ENCODE results near the gene NUDT9.
"Not testable (repeated sequence)": the region's sequence is repeated elsewhere in the genome, so short reads cannot be mapped to it uniquely, and the experiment has no call there.

NUDT9 gene

GRCh38 chr4:87409420-87409939 is 12.9 kb upstream of the NUDT9 start:
- no peak for DNase-seq (ENCODE audit: low read depth in 2 of 2)

GRCh38 chr4:87410157-87410556 is 12.2 kb upstream of the NUDT9 start:
- no peak for DNase-seq (ENCODE audit: low read depth in 2 of 2)

GRCh38 chr4:87410679-87411078 is 11.7 kb upstream of the NUDT9 start:
- no peak for DNase-seq (ENCODE audit: low read depth in 2 of 2)

GRCh38 chr4:87414816-87415215 is 7.6 kb upstream of the NUDT9 start:
- DNase-seq (ENCODE audit: low read depth in 2 of 2), result no peak

- no peak for DNase-seq (ENCODE audit: low read depth in 2 of 2)
These were observed 5.4 kb upstream of the NUDT9 start for GRCh38 chr4:87416965-87417364.

- DNase-seq (ENCODE audit: low read depth in 2 of 2), result not testable (repeated sequence)
These were observed 4.0 kb upstream of the NUDT9 start for GRCh38 chr4:87418410-87418809.

GRCh38 chr4:87419578-87420249 is 2.7 kb upstream of the NUDT9 start:
- DNase-seq (ENCODE audit: low read depth in 2 of 2), result no peak

GRCh38 chr4:87420276-87420830 is 2.0 kb upstream of the NUDT9 start:
- DNase-seq (ENCODE audit: low read depth in 2 of 2), result no peak

- DNase-seq (ENCODE audit: low read depth in 2 of 2), result no peak
These were observed 1.1 kb downstream of the NUDT9 start for GRCh38 chr4:87423317-87424098.

GRCh38 chr4:87424099-87424543 is 1.7 kb downstream of the NUDT9 start:
- not testable (repeated sequence) for DNase-seq (ENCODE audit: low read depth in 2 of 2)

GRCh38 chr4:87425711-87426110 is 3.3 kb downstream of the NUDT9 start:
- no peak for DNase-seq (ENCODE audit: low read depth in 2 of 2)

- no peak for DNase-seq (ENCODE audit: low read depth in 2 of 2)
These were observed 4.6 kb downstream of the NUDT9 start for GRCh38 chr4:87426865-87427517.

GRCh38 chr4:87427518-87427868 is 5.1 kb downstream of the NUDT9 start:
- no peak for DNase-seq (ENCODE audit: low read depth in 2 of 2)

GRCh38 chr4:87428979-87429378 is 6.6 kb downstream of the NUDT9 start:
- DNase-seq (ENCODE audit: low read depth in 2 of 2), result no peak

- DNase-seq (ENCODE audit: low read depth in 2 of 2), result no peak
These were observed 7.7 kb downstream of the NUDT9 start for GRCh38 chr4:87430038-87430437.

- no peak for DNase-seq (ENCODE audit: low read depth in 2 of 2)
These were observed 11.0 kb downstream of the NUDT9 start for GRCh38 chr4:87433342-87433741.

- DNase-seq (ENCODE audit: low read depth in 2 of 2), result no peak
These were observed 20.5 kb downstream of the NUDT9 start for GRCh38 chr4:87442889-87443288.

- DNase-seq (ENCODE audit: low read depth in 2 of 2), result no peak
These were observed 22.4 kb downstream of the NUDT9 start for GRCh38 chr4:87444741-87445140.

- DNase-seq (ENCODE audit: low read depth in 2 of 2), result no peak
These were observed 23.6 kb downstream of the NUDT9 start for GRCh38 chr4:87445964-87446363.

- not testable (repeated sequence) for DNase-seq (ENCODE audit: low read depth in 2 of 2)
These were observed 24.0 kb downstream of the NUDT9 start for GRCh38 chr4:87446375-87446774.

GRCh38 chr4:87451537-87451936 is 29.2 kb downstream of the NUDT9 start:
- DNase-seq (ENCODE audit: low read depth in 2 of 2), result no peak

- no peak for DNase-seq (ENCODE audit: low read depth in 2 of 2)
These were observed 36.5 kb downstream of the NUDT9 start for GRCh38 chr4:87458913-87459312.
